Endothelial cell of umbilical vein (primary cell): ENCODE data around the gene GDF2. TPM values are rescaled to one million over a fixed set of nuclear protein-coding genes. Genes with fewer than 3 reads are reported as not detected.

Source experiments
- BruUV-seq: library from RNA; stranded (reverse); fragments of 400-500 nt; replicated peaks from 2 replicates; lab custom pipeline; 2021; lab: Mats Ljungman, UMichigan
- CTCF ChIA-PET: fragments of 300-600, 350-600 bp; sonication (Branson Sonifier 250); formaldehyde crosslinking; loops from one replicate; lab custom pipeline; 2021; ENCODE audit warnings: antibody characterized with exemption, inconsistent platforms; lab: Charles Lee
- POLR2A ChIA-PET: fragments of 300-600, 350-600 bp; sonication (Branson Sonifier 250); formaldehyde crosslinking; loops from one replicate; lab custom pipeline; 2021; ENCODE audit warnings: antibody characterized with exemption, inconsistent platforms; lab: Charles Lee
- DNase-seq: peaks from one replicate; pipeline ENCODE4 v3.0.0-alpha.2; 2011; ENCODE audit warnings: low read depth, low spot score
- FAIRE-seq: peaks from 2 replicates; lab custom pipeline; 2011; peaks lifted over from hg19 to GRCh38; lab: Jason Lieb, UNC
- H2AFZ ChIP-seq: 2 replicates; pipeline ENCODE4 v1.6.0; 2012; ENCODE audit warnings: low read depth, low read length, control low read depth, inconsistent platforms
- H3K27ac ChIP-seq: 2 replicates; pipeline ENCODE4 v1.5.1; 2011; ENCODE audit warnings: low read depth, mild to moderate bottlenecking, control low read depth, low read length, moderate library complexity; ENCODE audit not compliant: insufficient read depth
- H3K27me3 ChIP-seq, 2 experiments: 2 replicates each; pipeline versions ENCODE4 v1.6.0 to v1.6.1; 2011; ENCODE audit warnings: low read length in 2 of 2, mixed read lengths in 1 of 2; ENCODE audit not compliant: control insufficient read depth in 2 of 2, insufficient read depth in 2 of 2
- H3K36me3 ChIP-seq, 2 experiments: 2 replicates in 1 of 2; 3 replicates in 1 of 2; pipeline ENCODE4 v1.5.1; 2011; ENCODE audit warnings: low read length in 2 of 2, mild to moderate bottlenecking in 1 of 2, moderate library complexity in 1 of 2; ENCODE audit not compliant: control insufficient read depth in 2 of 2, insufficient read depth in 2 of 2; ENCODE audit errors: extremely low read depth in 1 of 2
- H3K4me1 ChIP-seq: 3 replicates; pipeline ENCODE4 v1.5.1; 2011; ENCODE audit warnings: mild to moderate bottlenecking, low read length; ENCODE audit not compliant: control insufficient read depth, insufficient read depth; ENCODE audit errors: extremely low read depth
- H3K4me2 ChIP-seq: 2 replicates; pipeline ENCODE4 v1.6.1; 2011; ENCODE audit warnings: low read length, control low read depth, mixed read lengths; ENCODE audit not compliant: insufficient read depth
- H3K4me3 ChIP-seq, 3 experiments: fragments of 200-600 bp in 1 of 3; sonication (generic), shearing (Covaris generic) in 1 of 3; replicated peaks in 1 of 3; 2 replicates each; pipeline ENCODE4 v1.5.1; 2011 to 2016; ENCODE audit warnings: control low read depth in 3 of 3, low read length in 3 of 3, mild to moderate bottlenecking in 2 of 3, inconsistent platforms in 1 of 3, low read depth in 1 of 3, moderate library complexity in 1 of 3; ENCODE audit not compliant: insufficient read depth in 1 of 3
- H3K79me2 ChIP-seq: 2 replicates; pipeline ENCODE4 v1.6.0; 2012; ENCODE audit warnings: low read length, inconsistent platforms; ENCODE audit not compliant: control insufficient read depth, insufficient read depth
- H3K9ac ChIP-seq: replicated peaks from 2 replicates; pipeline ENCODE3; 2011; ENCODE audit warnings: low read length, control low read depth; ENCODE audit not compliant: insufficient read depth; ENCODE audit errors: extremely low read depth
- H3K9me1 ChIP-seq: replicated peaks from 3 replicates; pipeline ENCODE4 v1.6.0; 2011; ENCODE audit warnings: mild to moderate bottlenecking, low read length; ENCODE audit not compliant: control insufficient read depth, insufficient read depth; ENCODE audit errors: extremely low read depth
- H3K9me3 ChIP-seq: replicated peaks from 2 replicates; pipeline ENCODE4 v1.5.1; 2012; ENCODE audit warnings: low read length, inconsistent platforms; ENCODE audit not compliant: control insufficient read depth, insufficient read depth
- H4K20me1 ChIP-seq: replicated peaks from 2 replicates; pipeline ENCODE3; 2011; ENCODE audit warnings: mild to moderate bottlenecking, low read length; ENCODE audit not compliant: control insufficient read depth, insufficient read depth; ENCODE audit errors: extremely low read depth
- CTCF ChIP-seq, 2 donors: IDR thresholded peaks; 1 replicate in 1 of 2; 2 replicates in 1 of 2; pipeline ENCODE4 v1.5.1; 2011; ENCODE audit warnings: low read length in 2 of 2, mild to moderate bottlenecking in 2 of 2, moderate library complexity in 2 of 2, control low read depth in 1 of 2, inconsistent platforms in 1 of 2, low read depth in 1 of 2; ENCODE audit not compliant: insufficient read depth in 1 of 2; ENCODE audit errors: extremely low read depth in 1 of 2
- EZH2 ChIP-seq: IDR thresholded peaks from 2 replicates; pipeline ENCODE4 v1.6.1; 2012; ENCODE audit warnings: borderline replicate concordance, low read depth, mild to moderate bottlenecking, moderate library complexity, low read length, inconsistent platforms; ENCODE audit not compliant: severe bottlenecking
- FOS ChIP-seq: IDR thresholded peaks from 2 replicates; pipeline ENCODE4 v1.6.1; 2011; ENCODE audit warnings: mild to moderate bottlenecking, low read length, moderate library complexity, borderline replicate concordance; ENCODE audit not compliant: insufficient read depth
- MYC ChIP-seq: IDR thresholded peaks from one replicate; pipeline ENCODE4 v1.6.1; 2011; ENCODE audit warnings: mild to moderate bottlenecking, low read depth, low read length
- POLR2A ChIP-seq: IDR thresholded peaks from 2 replicates; pipeline ENCODE4 v1.6.1; 2012; ENCODE audit warnings: low read depth, mild to moderate bottlenecking, control low read depth, low read length
- dilution Hi-C: fragments of 300-500 bp; cut with MboI; formaldehyde crosslinking; loops from one replicate; pipeline ENCODE4 v1.15.0; 2019; ENCODE audit warnings: low sequenced_read_pairs; ENCODE audit not compliant: extremely low pct_ligation_motif_present
- intact Hi-C: fragments of 100-400 bp; cut with micrococcal nuclease; formaldehyde crosslinking; loops from one replicate; pipeline ENCODE4 v1.10.0; 2022
- polyA plus RNA-seq, 4 experiments: library from polyadenylated mRNA; depleted of rRNA in 3 of 4; stranded (reverse) in 3 of 4; unstranded in 1 of 4; fragments of >200 nt; gene quantifications; 2 replicates each; pipeline versions ENCODE4 v1.2.1 to v1.2.3, GENCODE V29; 2011 to 2012; ENCODE audit warnings: missing spikeins in 1 of 4
- total RNA-seq: library from RNA; stranded (reverse); gene quantifications from 2 replicates; pipeline ENCODE4 v1.2.3, GENCODE V29; 2021
- TF ChIP-seq, protein P1 (sequence below): IDR thresholded peaks from 2 replicates; pipeline ENCODE4 v1.6.1; 2011; ENCODE audit not compliant: insufficient read depth, insufficient read length

GDF2 gene
- total and polyA plus RNA-seq, 2 donors (not counting 3 experiments of a cell fraction or from before 2014, with no cell fraction given): not detected

DNA sequence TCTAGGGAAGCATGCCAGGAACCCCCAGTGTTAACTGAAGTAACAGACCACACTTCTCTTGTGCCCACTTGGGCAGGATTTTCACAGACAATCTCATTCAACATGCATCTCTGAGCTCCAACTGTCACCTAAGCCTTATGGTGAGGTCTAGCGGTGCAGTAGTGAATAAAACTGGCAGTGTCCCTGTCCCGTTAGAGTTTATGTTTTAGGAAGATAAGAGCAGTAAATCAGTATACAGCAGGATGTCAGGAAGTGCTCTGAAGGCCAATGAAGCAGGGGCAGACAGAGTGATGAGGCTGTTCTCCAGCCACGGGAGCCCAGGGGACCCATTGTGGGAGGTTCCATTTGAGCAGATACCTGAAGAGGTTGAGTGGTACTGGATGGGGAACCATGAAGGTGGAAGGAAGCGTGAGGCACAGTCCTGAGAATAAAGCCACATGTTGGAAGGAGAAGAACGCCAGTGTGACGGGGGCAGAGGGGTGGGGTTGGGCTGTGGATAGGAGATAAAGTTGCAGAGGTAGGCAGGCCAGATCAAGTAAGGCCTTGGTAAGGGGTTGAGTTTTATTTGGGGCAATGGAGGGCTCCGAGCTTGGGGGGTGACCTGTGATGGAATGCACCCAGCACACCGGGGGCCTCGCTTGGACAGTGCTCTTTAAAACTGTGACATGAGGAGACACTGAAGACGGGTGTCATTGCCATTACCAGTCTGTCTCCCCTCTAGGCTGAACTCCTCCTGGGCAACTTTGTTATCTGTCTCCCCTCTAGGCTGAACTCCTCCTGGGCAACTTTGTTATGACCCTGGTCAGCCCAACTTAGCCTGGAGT lies 15.7 kb upstream of the GDF2 start:
- no peak overlapping the region for H3K4me3 ChIP-seq
- no peaks in the 10 kb centered on the region for H3K36me3 ChIP-seq
- H3K9me3 ChIP-seq: no peaks in the 10 kb centered on the region
- H2AFZ ChIP-seq: no peak overlapping the region
- CTCF ChIA-PET: interaction anchor here (0.8 kb wide), 1 partner anchor 259 kb away, joined by 5 read pairs; no protein-coding TSS in a partner anchor
- DNase-seq (no peak), FAIRE-seq (no peak)
- no peaks in the 10 kb centered on the region for H3K4me1 ChIP-seq
- POLR2A ChIA-PET: no interaction called here
- no peaks in the 10 kb centered on the region for H3K79me2 ChIP-seq
- H3K9ac ChIP-seq: no peak overlapping the region
- TF ChIP-seq, protein P1, sequence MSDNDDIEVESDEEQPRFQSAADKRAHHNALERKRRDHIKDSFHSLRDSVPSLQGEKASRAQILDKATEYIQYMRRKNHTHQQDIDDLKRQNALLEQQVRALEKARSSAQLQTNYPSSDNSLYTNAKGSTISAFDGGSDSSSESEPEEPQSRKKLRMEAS: no peak
- TF ChIP-seq POLR2A (no peak), EZH2 (no peak), CTCF (IDR thresholded peaks at IDR 0.05; ENCODE audit: extremely low read depth in 1 of 2, insufficient read depth in 1 of 2, low read depth in 1 of 2, low read length in 2 of 2) (no peak), FOS (no peak), MYC (no peak)
- H3K9me1 ChIP-seq: no peaks in the 10 kb centered on the region
- no peak overlapping the region for H3K4me2 ChIP-seq
- no TSS peak for BruUV-seq
- peaks cover 0 to 4% of the 10 kb centered on the region in 2 experiments for H3K27me3 ChIP-seq
- no peak overlapping the region for H3K27ac ChIP-seq
- dilution Hi-C loops: no loop called here
- no peaks in the 10 kb centered on the region for H4K20me1 ChIP-seq
- intact Hi-C loops: no loop called here
